GM20431 (cell line): ENCODE measurements around the gene NT5C2.
"Not testable (repeated sequence)": the region's sequence is repeated elsewhere in the genome, so short reads cannot be mapped to it uniquely, and the experiment has no call there.

ENCODE experiments used
- in situ Hi-C: fragments of 300-500 bp; cut with MseI, MboI; formaldehyde crosslinking; loops from one replicate; pipeline ENCODE4 v1.15.0; 2020; ENCODE audit warnings: low sequenced_read_pairs; ENCODE audit not compliant: unreplicated experiment

The NT5C2 gene

DNA sequence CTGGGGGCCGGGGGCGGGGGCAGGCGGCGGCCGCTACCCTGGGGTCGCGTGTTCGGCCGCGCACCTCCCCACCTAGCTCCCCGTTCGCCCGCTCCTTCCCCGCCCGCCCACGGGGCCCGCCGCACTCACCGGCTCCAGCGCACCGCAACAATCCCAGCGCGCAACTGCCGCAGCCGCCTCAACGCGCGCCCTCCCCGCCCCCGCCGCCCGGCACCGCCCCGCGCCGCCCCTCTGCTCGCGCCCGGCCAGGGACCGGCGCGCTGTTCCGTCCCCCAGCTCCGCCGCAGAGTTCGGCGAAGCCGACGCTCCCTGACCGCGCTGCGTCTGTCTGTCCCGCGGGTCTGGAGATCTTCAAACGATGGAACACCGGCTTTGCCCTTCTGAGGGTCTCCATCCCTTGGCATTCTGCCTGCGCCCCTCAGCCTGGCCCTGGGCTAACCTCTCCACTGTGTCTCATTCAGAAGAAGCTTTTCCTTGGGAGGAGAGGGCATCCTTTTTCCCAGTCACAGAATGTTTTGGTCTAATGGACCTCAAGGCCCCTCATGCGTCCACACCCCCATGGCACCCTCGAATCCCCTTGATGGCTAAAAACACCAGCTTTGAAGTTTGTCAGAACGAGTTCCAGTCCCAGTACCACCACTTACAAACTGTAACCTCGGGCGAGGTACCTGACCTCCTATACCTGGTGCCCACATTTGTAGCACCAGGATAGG lies at the start of gene NT5C2:
Gene NT5C2, minus strand, starts transcription at position 166 of the 713 bp plus-strand sequence. CDS start 18,314 bp downstream, outside the sequence.
- in situ Hi-C loops, result no loop called here

DNA sequence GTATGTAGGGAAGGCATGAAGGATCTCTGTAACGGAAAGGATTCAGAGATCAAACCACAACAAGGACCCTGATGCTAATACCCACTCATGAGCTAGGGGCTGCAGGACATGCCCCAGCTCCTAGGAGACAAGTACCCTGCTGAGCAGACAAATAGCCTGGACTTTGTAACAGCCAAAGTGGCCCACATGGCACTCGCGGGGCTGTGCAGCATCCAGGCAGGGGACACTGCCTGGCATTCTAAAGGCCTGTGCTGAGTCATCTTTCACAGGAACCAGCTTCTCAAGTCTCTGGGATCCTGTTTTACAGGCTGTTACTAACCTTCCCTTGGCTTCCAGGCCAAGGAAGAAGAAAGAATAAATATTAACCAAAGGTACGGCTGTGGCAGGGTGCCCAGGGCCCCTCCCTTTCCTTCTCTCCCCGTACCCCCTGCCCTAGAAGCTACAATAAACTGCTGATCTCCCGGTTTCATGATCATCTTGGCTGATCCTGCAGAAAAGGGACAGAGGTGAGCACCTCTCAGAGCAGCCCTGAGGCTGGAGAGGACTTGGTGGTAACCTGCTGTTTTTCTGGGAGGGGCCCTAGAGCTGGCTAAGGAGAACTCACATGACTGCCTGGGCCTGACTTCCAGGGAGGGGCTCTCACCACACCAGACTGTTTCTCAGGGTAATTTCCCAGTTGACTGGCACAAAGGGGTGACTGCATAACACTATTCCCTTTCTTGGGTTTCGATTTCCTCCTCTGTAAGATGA lies 48.4 kb upstream of the NT5C2 start:
- in situ Hi-C loops, result loop anchor here (10.0 kb wide), 1 partner anchor 327 kb away; the partner anchor contains the start of gene CNNM2

DNA sequence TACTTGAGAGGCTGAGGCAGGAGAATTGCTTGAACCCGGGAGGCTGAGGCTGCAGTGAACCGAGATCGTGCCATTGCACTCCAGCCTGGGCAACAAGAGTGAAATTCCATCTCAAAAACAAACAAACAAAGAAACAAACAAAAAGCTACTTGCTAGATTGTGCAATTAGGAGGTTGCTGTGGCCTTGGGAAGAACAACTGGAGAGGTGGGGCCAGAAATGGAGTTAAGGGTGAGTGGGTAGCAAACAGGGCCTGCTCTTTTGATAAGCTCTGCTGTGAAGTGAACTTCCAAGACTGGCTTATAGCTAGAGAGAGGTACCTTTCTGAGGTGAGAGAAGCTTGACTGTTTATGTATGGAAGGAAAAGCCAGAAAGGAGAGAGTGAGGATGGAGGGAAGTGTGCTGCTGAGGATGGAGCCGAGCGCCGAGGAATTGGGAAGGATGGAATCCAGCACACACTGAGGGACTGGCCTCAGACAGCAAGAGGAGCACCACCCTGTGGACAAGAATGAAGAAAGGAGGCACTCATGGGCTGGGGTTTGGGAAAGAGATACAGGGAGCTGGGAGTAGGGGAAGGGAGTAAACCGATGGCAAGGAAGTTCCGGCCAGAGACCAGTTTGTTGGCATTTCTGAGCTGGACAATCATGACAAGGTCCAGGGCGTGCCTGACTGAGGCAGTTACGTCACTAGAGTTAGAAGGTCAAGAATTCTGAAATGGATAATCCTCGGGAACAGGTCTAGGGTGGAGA lies 45.6 kb upstream of the NT5C2 start:
- in situ Hi-C loops, result no loop called here

DNA sequence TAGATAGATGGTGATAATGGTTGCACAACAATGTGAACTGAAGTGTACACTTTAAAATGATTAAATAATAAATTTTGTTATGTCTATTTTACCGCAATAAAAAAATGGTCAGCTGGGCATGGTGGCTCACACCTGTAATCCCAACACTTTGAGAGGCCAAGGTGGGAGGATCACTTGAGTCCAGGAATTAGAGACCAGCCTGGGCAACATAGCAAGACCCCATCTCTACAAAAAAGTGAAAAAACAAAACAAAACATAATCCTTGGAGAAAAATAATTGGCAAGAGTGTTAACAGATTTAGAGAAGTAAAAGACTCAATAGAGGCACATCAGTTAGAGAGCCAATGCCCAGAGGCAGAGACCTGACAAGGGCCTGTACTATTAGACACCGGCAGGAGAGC lies 42.7 kb upstream of the NT5C2 start:
- in situ Hi-C loops, result no loop called here

DNA sequence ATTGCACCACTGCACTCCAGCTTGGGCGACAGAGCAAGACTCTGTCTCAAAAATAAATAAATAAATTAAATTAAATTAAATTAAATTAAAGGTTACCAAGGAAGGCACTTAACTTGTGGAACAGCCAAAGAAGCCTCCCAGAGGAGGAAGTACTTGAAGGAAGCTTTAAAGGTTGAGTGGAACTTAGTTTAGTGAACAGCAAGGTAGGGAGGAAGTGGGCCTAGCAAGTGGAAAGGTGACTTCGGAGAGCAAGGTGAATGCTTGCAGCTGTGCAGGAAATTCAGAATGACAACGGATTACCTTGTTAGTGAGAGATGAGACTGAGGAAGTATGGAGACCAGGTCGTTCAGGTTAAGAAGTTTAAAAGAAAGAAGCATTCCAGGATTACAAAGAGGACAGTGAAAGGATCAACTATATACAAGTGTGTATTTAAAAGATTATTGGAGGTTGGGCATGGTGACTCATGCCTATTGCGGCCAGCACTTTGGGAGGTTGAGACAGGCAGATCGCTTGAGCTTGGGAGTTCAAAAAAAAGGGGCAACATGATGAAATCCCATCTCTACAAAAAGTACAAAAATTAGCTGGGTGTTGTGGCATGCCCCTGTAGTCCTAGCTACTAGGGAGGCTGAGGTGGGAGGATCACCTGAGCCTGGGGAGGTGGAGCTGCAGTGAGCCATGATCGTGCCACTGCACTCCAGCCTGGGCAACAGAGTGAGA lies 39.9 kb upstream of the NT5C2 start:
- in situ Hi-C loops, result no loop called here

DNA sequence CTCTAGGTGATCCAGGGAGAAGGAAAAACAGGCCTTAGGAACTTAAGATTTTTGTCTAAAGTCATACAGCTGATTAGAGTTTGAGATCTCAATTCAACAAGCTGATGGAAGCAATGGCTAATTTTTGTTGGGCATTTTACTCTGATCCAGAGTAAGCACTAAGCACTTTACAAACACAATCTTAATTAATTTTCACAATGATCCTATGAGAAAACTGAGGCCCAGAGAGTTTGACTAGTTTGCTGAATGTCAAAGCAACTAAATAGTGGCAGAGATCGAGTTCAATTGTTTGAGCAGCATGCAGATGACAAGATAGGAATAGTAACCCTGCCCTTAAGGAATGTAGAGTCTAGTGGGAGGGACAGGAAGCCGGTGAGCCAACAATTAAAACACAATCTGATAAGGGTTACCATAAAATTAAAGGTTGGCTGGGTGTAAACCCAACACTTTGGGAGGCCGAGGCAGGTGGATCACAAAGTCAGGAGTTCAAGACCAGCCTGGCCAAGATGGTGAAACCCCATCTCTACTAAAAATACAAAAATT lies 39.1 kb upstream of the NT5C2 start:
- in situ Hi-C loops, result no loop called here

DNA sequence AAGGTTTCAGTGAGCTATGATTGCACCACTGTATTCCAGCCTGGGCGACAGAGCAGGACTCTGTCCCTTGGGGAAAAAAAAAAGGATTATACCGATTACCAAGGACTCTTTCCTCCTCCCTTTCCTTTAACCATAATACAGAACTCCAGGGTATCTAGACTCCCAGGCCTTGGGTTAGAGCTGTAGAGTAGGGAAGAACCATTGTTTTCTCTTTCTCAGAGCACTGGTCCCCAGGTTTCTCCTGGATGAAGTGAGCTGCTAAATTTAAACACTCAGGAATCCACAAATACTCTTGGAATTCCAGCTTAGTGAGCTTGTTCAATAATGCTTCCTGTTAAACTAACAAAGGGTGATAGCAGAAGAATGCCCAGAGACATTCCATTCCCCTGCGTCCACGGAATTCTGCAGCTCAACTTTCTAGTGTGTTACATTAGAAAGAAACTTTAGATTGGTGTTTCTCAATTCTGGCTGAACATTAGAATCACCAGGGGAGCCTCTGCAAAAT lies 38.0 kb upstream of the NT5C2 start:
- in situ Hi-C loops, result no loop called here

DNA sequence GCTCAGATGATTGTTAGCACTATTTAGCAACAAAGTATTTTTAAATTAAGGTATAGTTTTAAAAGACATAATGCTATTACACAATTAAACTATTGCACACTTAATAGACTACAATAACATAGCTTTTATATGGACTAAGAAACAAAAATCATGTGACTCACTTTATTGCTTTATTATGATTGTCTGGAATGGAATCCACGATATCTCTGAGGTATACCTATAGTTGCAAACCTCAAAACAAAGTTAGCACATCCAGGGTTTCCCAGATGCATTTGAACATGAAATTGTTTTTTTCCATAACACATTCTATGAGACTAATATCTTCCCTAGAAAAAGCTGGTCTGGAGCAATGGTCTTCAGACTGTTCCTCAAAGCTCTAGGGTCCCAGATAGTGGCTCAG lies 34.3 kb upstream of the NT5C2 start:
- in situ Hi-C loops, result no loop called here

DNA sequence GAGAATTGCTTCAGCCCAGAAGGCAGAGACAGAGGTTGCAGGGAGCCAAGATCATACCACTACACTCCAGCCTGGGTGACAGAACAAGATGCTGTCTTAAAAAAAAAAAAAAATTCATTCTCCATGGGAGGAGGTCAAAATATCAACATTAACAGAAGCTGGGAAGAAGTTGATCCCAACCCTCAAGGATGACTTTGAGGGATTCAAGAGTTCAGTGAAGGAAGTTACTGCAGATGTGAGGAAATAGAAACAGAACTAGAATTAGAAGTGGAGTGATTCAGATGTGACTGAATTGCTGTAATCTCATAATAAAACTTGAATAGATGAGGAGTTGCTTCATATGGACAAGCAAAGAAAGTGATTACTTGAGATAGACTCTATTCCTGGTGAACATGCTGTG lies 32.9 kb upstream of the NT5C2 start:
- in situ Hi-C loops, result no loop called here

DNA sequence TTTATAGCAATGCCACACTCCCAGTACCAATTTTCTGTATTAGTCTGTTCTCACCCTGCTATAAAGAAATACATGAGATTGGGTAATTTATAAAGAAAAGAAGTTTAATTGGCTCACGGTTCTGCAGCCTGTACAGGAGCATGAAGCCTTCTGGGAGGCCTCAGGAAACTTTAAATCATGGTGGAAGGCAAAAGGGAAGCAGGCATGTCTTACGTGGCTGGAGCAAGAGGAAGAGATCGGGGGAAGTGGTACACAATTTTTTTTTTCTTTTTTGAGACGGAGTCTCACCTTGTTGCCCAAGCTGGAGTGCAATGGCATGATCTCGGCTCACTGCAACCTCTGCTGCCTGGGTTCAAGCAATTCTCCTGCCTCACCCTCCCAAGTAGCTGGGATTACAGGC lies 31.6 kb upstream of the NT5C2 start:
- in situ Hi-C loops, result not testable (repeated sequence)

DNA sequence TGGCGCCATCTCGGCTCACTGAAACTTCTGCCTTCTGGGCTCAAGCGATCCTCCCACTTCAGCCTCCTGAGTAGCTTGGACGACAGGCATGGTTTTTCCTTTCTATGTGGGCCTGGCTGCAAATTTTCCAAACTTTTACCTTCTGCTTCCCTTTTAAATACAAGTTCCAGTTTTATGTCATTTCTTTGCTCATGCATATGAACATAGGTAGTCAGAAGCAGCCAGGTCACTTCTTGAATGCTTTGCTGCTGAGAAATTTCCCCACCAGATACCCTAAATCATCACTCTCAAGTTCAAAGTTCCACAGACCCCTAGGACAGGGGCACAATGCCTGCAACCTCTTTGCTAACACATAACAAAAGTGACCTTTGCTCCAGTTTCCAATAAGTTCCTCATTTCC lies 31.1 kb upstream of the NT5C2 start:
- in situ Hi-C loops, result no loop called here

DNA sequence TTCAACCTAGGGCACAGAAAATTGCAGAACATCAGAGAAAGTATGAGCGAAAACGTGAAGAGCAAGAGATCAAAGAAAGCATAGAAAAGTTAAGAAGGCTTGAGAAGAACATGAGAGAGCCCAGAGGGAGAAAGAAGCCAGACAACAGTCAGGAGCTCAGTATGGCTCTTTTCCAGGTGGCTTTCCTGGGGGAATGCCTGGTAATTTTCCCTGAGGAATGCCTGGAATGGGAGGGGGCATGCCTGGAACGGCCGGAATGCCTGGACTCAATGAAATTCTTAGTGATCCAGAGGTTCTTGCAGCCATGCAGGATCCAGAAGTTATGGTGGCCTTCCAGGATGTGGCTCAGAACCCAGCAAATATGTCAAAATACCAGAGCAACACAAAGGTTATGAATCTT lies 23.3 kb upstream of the NT5C2 start:
- in situ Hi-C loops, result not testable (repeated sequence)

DNA sequence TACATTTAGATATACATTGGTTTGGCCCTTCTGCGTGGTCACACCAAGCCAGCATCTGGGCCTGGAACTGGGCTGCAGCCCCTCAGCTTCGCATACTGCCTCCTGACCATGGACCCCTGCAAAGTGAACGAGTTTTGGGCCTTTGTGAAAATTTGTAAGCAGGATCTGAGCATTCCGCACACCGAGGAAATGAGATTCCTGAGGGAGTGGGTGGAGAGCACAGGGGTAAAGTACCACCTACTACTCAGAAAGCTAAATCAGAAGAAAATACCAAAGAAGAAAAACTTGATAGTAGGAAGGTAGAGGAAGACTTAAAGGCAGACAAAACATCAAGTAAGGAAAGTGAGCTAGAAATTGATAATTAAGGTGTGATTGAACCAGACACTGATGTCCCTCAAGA lies 22.5 kb upstream of the NT5C2 start:
- in situ Hi-C loops, result no loop called here

DNA sequence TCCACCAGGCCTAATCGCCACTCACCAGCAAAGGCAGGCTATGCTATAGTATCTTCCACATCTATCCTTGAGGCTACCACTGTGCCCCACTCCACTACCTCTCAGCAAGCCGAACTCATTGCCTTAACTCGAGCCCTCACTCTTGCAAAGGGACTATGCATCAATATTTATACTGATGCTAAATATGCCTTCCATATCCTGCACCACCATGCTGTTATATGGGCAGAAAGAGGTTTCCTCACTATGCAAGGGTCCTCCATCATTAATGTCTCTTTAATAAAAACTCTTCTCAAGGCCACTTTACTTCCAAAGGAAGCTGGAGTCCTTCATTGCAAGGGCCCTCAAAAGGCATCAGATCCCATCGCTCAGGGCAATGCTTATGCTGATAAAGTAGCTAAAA lies 17.2 kb upstream of the NT5C2 start:
- in situ Hi-C loops, result not testable (repeated sequence)

DNA sequence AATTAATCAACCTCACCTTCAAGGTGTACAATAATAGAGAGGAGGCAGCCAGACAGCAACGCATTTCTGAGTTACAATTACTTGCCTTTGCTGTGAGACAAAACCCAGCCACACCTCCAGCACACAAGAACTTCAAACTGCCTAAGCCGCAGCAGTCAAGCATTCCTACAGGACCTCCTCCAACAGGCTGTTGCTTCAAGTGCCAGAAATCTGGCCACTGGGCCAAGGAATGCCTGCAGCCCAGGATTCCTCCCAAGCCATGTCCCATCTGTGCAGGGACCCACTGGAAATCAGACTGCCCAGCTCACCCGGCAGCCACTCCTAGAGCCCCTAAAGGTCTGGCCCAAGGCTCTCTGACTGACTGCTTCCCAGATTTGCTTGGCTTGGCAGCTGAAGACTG lies 14.6 kb upstream of the NT5C2 start:
- in situ Hi-C loops, result not testable (repeated sequence)

DNA sequence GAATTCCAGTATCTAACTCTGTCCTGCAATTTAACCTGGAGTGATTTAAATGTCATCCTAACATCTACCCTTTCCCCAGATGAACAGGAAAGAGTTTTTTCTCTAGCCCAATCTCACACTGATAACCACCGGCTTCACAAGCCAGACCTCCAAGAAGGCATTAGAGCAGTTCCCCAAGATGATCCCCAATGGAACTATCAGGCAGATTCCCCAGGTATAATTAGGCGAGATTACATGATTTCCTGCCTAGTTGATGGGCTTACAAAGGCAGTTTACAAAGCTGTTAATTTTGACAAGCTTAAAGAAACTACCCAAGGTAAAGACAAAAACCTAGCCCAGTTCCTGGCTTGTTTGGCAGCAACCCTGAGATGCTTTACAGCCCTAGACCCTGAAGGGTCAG lies 14.1 kb upstream of the NT5C2 start:
- in situ Hi-C loops, result no loop called here

DNA sequence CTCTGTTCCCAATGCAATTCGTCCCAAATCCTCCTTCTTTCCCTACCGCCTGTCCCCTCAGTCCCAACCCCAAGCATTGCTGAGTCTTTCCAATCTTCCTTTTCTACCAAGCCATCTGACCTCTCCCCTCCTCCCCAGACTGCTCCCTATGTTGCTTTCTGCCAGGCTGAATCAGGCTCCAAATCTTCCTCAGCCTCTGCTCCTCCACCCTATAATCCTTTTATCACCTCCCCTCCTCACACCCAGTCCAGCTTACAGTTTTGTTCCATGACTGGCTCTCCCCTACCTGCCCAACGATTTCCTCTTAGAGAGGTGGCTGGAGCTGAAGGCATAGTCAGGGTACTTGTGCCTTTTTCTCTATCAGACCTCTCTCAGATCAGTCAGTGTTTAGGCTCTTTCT lies 13.6 kb upstream of the NT5C2 start:
- in situ Hi-C loops, result not testable (repeated sequence)

DNA sequence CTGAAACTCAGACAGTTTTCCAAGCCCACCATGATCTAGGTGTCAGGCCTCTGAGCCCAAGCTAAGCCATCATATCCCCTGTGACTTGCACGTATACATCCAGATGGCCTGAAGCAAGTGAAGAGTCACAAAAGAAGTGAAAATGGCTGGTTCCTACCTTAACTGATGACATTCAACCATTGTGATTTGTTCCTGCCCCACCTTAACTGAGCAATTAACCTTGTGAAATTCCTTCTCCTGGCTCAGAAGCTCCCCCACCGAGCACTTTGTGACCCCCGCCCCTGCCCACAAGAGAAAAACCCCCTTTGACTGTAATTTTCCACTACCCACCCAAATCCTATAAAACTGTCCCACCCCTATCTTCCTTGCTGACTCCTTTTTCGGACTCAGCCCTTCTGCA lies 12.3 kb upstream of the NT5C2 start:
- in situ Hi-C loops, result not testable (repeated sequence)

DNA sequence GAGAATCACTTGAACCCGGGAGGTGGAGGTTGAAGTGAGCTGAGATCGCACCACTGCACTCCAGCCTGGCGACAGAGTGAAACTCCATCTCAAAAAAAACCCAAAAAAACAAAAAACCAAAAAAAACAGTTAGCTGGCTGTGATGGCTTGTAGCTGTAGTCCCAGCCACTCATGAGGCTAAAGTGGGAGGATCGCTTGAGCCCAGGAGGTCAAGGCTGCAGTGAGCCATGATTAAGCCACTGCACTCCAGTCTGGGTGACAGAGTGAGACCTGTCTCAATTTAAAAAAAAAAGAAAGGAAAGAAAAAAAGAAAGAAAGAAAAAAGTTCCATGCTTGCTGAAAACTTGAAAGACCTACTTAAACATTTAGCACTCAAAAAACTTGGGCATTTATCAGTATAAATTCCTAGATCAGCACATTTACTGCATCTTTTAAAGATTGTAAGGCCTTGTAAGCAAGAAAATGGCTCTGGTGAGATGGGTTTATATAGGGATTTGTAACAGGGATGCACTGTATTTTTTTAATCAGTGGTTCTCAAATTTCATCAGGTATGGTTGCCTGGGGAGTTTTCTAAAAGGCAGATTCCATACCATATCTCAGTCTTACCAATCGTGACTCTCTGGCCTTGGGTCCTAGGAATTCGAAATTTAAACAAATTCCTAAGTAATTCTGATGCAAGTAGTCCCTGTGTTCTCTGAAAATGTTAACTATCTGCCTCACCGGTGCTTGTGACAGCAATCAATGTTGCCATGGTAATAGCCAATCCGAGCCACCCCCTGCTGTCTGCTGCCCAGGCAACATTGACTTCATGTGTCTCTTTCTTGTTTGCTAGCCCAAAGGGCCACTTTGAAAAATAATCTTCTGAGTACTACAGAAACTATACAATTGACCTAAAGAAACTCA lies 11.5 kb upstream of the NT5C2 start:
- in situ Hi-C loops, result no loop called here
